Loucy (cell line): ENCODE data around the gene WDR17.

Experiments
- CTCF ChIP-seq: fragments of 200-600 bp; sonication (generic); conservative IDR thresholded peaks from 2 replicates; pipeline ENCODE4 v1.5.1; 2014; ENCODE audit warnings: mild to moderate bottlenecking, antibody characterized with exemption, low read length
- EZH2phosphoT487 ChIP-seq: fragments of 200-600 bp; IDR thresholded peaks from 2 replicates; pipeline ENCODE4 v1.6.1; 2018; ENCODE audit warnings: antibody characterized with exemption, mild to moderate bottlenecking, moderate library complexity, borderline replicate concordance

- no peak for TF ChIP-seq CTCF
- no peak for TF ChIP-seq EZH2phosphoT487
Measured at GRCh38 chr4:176156656-176157055, 91.0 kb downstream of the WDR17 start.
